Measurements from ENCODE around the gene NUDT9. TPM values are rescaled to one million over a fixed set of nuclear protein-coding genes. Genes with fewer than 3 reads are reported as not detected.

The NUDT9 gene
- total RNA-seq, 1 experiment from 2014 or later = 16.8 TPM

DNA sequence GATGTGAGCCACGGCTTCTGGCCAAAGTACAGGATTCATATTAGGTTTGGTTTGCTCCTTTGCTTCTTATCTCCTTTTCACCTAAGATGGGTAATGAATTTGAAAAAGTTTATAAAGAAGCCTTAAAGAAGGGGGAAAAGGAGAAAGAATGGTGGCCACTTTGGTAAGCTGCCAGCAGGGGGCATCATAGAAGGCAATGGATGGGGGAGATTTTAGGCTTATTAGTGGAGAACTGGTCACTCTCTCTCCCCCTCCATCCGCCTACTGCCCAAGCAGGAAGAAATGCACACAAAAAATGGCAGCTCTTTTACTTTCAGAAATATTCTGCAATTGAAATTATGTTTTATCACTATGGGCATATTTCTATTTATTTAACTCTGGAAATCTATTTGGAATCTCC is 74.8 kb downstream of the NUDT9 start:
- CTCF ChIA-PET = no interaction called here
- TF ChIP-seq, protein P1, sequence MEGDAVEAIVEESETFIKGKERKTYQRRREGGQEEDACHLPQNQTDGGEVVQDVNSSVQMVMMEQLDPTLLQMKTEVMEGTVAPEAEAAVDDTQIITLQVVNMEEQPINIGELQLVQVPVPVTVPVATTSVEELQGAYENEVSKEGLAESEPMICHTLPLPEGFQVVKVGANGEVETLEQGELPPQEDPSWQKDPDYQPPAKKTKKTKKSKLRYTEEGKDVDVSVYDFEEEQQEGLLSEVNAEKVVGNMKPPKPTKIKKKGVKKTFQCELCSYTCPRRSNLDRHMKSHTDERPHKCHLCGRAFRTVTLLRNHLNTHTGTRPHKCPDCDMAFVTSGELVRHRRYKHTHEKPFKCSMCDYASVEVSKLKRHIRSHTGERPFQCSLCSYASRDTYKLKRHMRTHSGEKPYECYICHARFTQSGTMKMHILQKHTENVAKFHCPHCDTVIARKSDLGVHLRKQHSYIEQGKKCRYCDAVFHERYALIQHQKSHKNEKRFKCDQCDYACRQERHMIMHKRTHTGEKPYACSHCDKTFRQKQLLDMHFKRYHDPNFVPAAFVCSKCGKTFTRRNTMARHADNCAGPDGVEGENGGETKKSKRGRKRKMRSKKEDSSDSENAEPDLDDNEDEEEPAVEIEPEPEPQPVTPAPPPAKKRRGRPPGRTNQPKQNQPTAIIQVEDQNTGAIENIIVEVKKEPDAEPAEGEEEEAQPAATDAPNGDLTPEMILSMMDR (IDR thresholded peaks at IDR 0.05; ENCODE audit: unreplicated experiment) = no peak
- no TSS peak for BruUV-seq (replicated peaks)
- H3K4me3 Mint-ChIP-seq (ENCODE audit: low read depth, unreplicated experiment) = no peak overlapping the region
- no peak for DNase-seq
- intact Hi-C loops (cut with micrococcal nuclease; ENCODE audit: unreplicated experiment) = no loop called here
- H3K27me3 Mint-ChIP-seq (ENCODE audit: unreplicated experiment) = no peaks in the 10 kb centered on the region
- H3K27ac Mint-ChIP-seq (ENCODE audit: unreplicated experiment) = no peak overlapping the region
- peaks cover 3% of the 10 kb centered on the region for H3K4me1 Mint-ChIP-seq (ENCODE audit: low read depth, unreplicated experiment)
- no peaks in the 10 kb centered on the region for H3K36me3 Mint-ChIP-seq (ENCODE audit: insufficient read depth, unreplicated experiment)
- H3K9me3 Mint-ChIP-seq (ENCODE audit: low read depth, unreplicated experiment) = peaks cover 6% of the 10 kb centered on the region

DNA sequence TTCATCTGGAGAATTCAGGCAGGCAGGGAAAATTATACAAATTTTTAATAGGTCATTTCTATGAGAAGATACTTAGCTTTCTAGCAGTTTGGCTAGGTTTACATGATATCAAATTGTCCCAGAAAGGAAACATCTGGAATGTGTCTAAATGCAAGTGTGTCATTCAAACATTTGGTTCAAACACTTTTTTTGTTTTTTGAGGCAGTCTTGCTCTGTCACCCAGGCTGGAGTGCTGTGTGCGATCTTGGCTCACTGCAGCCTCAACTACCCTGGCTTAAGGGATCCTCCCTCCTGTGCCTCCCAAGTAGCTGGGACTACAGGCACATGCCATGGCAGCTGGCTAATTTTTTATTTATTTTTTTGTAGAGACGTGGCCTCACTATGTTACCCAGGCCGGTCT is 75.2 kb downstream of the NUDT9 start:
- DNase-seq = no peak
- Mint-ChIP-seq H3K4me1 (ENCODE audit: low read depth, unreplicated experiment) (peaks cover 7% of the 10 kb centered on the region), H3K9me3 (ENCODE audit: low read depth, unreplicated experiment) (peaks cover 6% of the 10 kb centered on the region), H3K36me3 (ENCODE audit: insufficient read depth, unreplicated experiment) (no peaks in the 10 kb centered on the region), H3K27me3 (ENCODE audit: unreplicated experiment) (no peaks in the 10 kb centered on the region), H3K27ac (ENCODE audit: unreplicated experiment) (no peak overlapping the region), H3K4me3 (ENCODE audit: low read depth, unreplicated experiment) (no peak overlapping the region)
- TF ChIP-seq, protein P1 (IDR thresholded peaks at IDR 0.05; ENCODE audit: unreplicated experiment) = no peak
- intact Hi-C loops (cut with micrococcal nuclease; ENCODE audit: unreplicated experiment) = no loop called here
- CTCF ChIA-PET = no interaction called here
- BruUV-seq (replicated peaks) = no TSS peak

DNA sequence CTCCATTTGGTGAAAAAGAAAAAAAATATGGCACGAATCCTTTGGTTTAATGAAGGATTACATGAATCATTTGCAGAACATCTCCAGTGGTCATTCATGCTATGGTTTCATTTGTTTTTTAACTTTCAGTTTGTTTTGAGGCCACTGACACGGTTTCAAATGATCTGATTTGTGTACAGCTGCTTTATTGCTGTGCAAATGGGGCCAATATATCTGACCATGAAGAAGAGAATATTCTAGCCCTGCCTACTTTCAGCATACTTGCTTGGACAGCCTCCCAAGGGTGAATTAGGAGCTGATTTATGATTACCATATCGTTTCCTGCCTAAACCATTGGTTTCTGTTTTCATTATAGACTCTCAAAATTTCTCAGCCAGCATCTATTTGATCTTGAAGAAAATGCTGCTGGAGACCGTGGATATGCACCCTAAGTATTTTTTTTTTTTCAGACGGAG is 76.1 kb downstream of the NUDT9 start:
- no peak overlapping the region for H3K27ac Mint-ChIP-seq (ENCODE audit: unreplicated experiment)
- CTCF ChIA-PET = interaction anchor here (1.1 kb wide), 1 partner anchor 108 kb away, joined by 5 read pairs; the partner anchor contains the start of gene HSD17B11
- no peak overlapping the region for H3K4me3 Mint-ChIP-seq (ENCODE audit: low read depth, unreplicated experiment)
- intact Hi-C loops (cut with micrococcal nuclease; ENCODE audit: unreplicated experiment) = no loop called here
- H3K4me1 Mint-ChIP-seq (ENCODE audit: low read depth, unreplicated experiment) = peaks cover 10% of the 10 kb centered on the region
- DNase-seq = no peak
- no peaks in the 10 kb centered on the region for H3K36me3 Mint-ChIP-seq (ENCODE audit: insufficient read depth, unreplicated experiment)
- BruUV-seq (replicated peaks) = no TSS peak
- TF ChIP-seq, protein P1 (IDR thresholded peaks at IDR 0.05; ENCODE audit: unreplicated experiment) = no peak
- peaks cover 6% of the 10 kb centered on the region for H3K9me3 Mint-ChIP-seq (ENCODE audit: low read depth, unreplicated experiment)
- no peaks in the 10 kb centered on the region for H3K27me3 Mint-ChIP-seq (ENCODE audit: unreplicated experiment)

DNA sequence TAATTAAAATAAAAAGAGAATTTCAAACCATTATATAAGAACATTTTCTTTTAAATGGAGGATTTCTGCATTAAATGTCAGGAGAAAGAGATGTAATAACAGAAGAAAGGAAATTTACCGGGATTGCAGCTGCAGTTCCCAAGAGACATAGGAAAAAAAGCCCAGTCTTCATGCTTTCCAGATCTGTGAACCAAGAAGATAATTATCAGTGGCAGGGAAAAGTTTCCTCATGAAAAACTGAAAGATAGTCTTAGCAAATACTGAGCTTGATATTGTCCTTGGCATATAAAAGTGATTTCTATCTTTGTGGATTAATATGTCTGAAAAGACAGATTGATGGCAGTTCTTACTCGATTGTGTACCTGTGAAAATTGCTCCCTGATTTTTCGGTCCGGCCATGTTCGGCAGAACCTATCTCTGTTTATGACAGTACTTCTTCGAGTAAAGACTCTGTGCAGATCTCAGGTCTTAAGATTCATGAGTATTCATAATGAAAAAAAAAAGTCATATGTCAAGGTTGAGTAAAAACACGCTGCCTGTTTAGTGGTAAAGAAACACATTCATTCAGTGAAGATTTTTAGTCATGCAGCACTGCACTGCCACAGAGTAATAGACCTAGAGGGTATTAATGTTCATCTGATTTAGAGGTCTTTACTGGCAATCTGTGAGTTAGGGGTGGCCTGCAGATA is 77.2 kb downstream of the NUDT9 start:
- no peak overlapping the region for H3K27ac Mint-ChIP-seq (ENCODE audit: unreplicated experiment)
- peaks cover 10% of the 10 kb centered on the region for H3K4me1 Mint-ChIP-seq (ENCODE audit: low read depth, unreplicated experiment)
- no peak overlapping the region for H3K4me3 Mint-ChIP-seq (ENCODE audit: low read depth, unreplicated experiment)
- no peak for DNase-seq
- intact Hi-C loops (cut with micrococcal nuclease; ENCODE audit: unreplicated experiment) = no loop called here
- H3K27me3 Mint-ChIP-seq (ENCODE audit: unreplicated experiment) = no peaks in the 10 kb centered on the region
- TF ChIP-seq, protein P1 (IDR thresholded peaks at IDR 0.05; ENCODE audit: unreplicated experiment) = no peak
- no TSS peak for BruUV-seq (replicated peaks)
- H3K9me3 Mint-ChIP-seq (ENCODE audit: low read depth, unreplicated experiment) = no peaks in the 10 kb centered on the region
- no peaks in the 10 kb centered on the region for H3K36me3 Mint-ChIP-seq (ENCODE audit: insufficient read depth, unreplicated experiment)
- CTCF ChIA-PET = no interaction called here
